ENCODE measurements around the gene KIAA0513.

DNA sequence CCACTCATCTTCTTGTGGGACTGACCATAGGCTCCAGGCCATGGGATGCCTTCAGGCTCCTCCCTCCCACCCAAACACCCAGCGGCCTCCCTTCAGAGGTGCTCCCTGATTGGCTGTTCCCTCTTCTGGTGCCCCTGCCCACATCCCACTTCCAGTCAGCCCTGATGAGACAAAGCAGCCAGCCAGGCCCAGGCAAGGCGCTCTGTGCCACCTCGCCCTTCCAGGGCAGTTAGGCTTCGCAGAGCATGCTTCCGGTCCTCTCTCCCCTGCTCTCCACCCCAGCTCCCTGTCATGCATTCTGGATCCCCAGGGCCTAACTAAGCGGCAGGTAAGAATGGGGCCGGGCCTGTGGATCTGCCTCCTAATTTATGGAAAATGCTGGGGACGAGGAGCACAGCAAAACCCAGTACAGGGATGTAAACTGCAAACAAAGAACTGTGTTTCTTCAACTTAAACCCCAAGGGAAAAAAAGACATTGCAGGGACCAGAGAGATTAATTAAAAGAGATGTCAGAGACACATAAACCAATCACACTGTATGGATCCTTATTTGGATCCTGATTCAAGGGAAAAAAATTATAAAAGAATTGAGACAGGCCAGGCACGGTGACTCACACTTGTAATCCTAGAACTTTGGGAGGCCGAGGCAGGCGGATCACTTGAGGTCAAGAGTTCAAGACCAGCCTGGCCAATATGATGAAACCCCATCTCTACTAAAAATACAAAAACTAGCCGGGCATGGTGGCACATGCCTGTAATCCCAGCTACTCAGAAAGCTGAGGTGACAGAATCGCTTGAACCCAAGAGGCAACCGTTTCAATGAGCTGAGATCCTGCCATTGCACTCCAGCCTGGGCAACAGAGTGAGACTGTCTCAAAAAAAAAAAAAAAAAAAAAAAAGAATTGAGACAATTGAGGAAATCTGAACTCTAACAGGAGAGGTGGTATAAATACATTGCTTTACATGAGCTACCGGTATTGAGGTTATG, 42.2 kb upstream of the KIAA0513 start:
- no peak for TF ChIP-seq CTCF (IDR thresholded peaks at IDR 0.05; ENCODE audit: borderline replicate concordance, extremely low read depth, low read length, poor library complexity, severe bottlenecking)
- no peak for TF ChIP-seq EZH2 (IDR thresholded peaks at IDR 0.05; ENCODE audit: borderline replicate concordance, low read depth, low read length, severe bottlenecking)

Data from DND-41 (cell line).